ENCODE data around the gene DEFB110.

DEFB110 gene

GRCh38 chr6:50021894-50022293 is at the start of gene DEFB110:
Gene DEFB110, minus strand, starts transcription at chr6:50021994. Its CDS starts 59 bp downstream, at chr6:50021935.
- DNase-seq: no peak
- intact Hi-C loops (cut with DNase I): no loop called here

GRCh38 chr6:50070101-50070500 is 48.3 kb upstream of the DEFB110 start:
- no peak for DNase-seq
- intact Hi-C loops (cut with DNase I): no loop called here

GRCh38 chr6:50062051-50062450 is 40.3 kb upstream of the DEFB110 start:
- intact Hi-C loops (cut with DNase I): no loop called here
- DNase-seq: no peak

- no peak for DNase-seq
- intact Hi-C loops (cut with DNase I): no loop called here
These were observed 34.4 kb upstream of the DEFB110 start for GRCh38 chr6:50056242-50056641.

GRCh38 chr6:50049829-50050228 is 28.0 kb upstream of the DEFB110 start, which contains the start of gene DEFB112:
Gene DEFB112, minus strand, starts transcription at chr6:50049929. Its CDS starts 60 bp downstream, at chr6:50049869.
- intact Hi-C loops (cut with DNase I): no loop called here
- DNase-seq: no peak

GRCh38 chr6:50047026-50047425 is 25.2 kb upstream of the DEFB110 start:
- DNase-seq: peak in 1 of 10 donors; percentile 67
- intact Hi-C loops (cut with DNase I): no loop called here

GRCh38 chr6:50030777-50031562 is 9.2 kb upstream of the DEFB110 start:
- no peak for DNase-seq
- intact Hi-C loops (cut with DNase I): no loop called here

GRCh38 chr6:50030350-50030749 is 8.6 kb upstream of the DEFB110 start:
- DNase-seq: peak in 2 of 10 donors; percentile 60 to 71
- intact Hi-C loops (cut with DNase I): no loop called here

- intact Hi-C loops (cut with DNase I): no loop called here
- DNase-seq: no peak
These were observed 3.5 kb upstream of the DEFB110 start for GRCh38 chr6:50025258-50025657.

GRCh38 chr6:50007819-50008218 is 14.0 kb downstream of the DEFB110 start:
- no peak for DNase-seq
- intact Hi-C loops (cut with DNase I): no loop called here

GRCh38 chr6:50003139-50003538 is 18.7 kb downstream of the DEFB110 start:
- intact Hi-C loops (cut with DNase I): no loop called here
- no peak for DNase-seq

- intact Hi-C loops (cut with DNase I): no loop called here
- DNase-seq: no peak
These were observed 26.5 kb downstream of the DEFB110 start for GRCh38 chr6:49995278-49995677.

GRCh38 chr6:49988900-49989299 is 32.9 kb downstream of the DEFB110 start:
- DNase-seq: no peak

GRCh38 chr6:49987749-49988148 is 34.0 kb downstream of the DEFB110 start:
- DNase-seq: no peak
- intact Hi-C loops (cut with DNase I): no loop called here

More at GRCh38 chr6:49988900-49989299, 32.9 kb downstream of the DEFB110 start:
- intact Hi-C loops (cut with DNase I): no loop called here

- intact Hi-C loops (cut with DNase I): no loop called here
- no peak for DNase-seq
These were observed 35.2 kb downstream of the DEFB110 start for GRCh38 chr6:49986551-49986950.

GRCh38 chr6:49982046-49982445 is 39.7 kb downstream of the DEFB110 start:
- intact Hi-C loops (cut with DNase I): no loop called here
- no peak for DNase-seq

GRCh38 chr6:49980898-49981297 is 40.9 kb downstream of the DEFB110 start:
- DNase-seq: no peak
- intact Hi-C loops (cut with DNase I): no loop called here

- intact Hi-C loops (cut with DNase I): no loop called here
- DNase-seq: no peak
These were observed 42.2 kb downstream of the DEFB110 start for GRCh38 chr6:49979584-49979983.

- no peak for DNase-seq
These were observed 43.2 kb downstream of the DEFB110 start for GRCh38 chr6:49978332-49979226.

GRCh38 chr6:49969605-49970004 is 52.2 kb downstream of the DEFB110 start, which contains the start of gene DEFB113:
Gene DEFB113, minus strand, starts transcription at chr6:49969625. Its CDS starts 0 bp downstream, at chr6:49969625.
- intact Hi-C loops (cut with DNase I): no loop called here
- no peak for DNase-seq

More at GRCh38 chr6:49978332-49979226, 43.2 kb downstream of the DEFB110 start:
- intact Hi-C loops (cut with DNase I): no loop called here

All from posterior cingulate gyrus (tissue), 11 donors.